ENCODE measurements around the gene ATG7. TPM values are rescaled to one million over a fixed set of nuclear protein-coding genes. Genes with fewer than 3 reads are reported as not detected.

The ATG7 gene
- total RNA-seq, 1 donor from 2014 or later, result 53.5 TPM

DNA sequence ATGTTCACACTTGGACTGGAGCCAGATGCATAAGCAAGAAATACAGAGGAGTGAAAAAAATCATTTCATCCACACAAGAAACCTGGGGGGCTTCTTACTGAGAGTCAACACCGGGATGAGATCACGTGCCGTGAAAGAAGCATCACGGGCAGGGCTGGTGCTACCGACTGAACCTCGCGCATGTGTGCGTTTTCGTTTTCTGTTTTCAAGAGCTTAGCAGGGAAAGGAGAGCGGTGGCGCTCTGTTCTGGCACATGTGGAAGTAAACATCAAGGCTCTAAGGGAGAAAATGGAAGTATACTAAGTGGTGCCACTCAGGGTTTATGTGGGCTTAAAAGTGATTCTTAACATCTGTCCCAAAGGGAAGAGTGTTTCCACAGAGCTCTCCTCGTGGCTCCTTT is 315.6 kb downstream of the ATG7 start:
- H3K4me3 Mint-ChIP-seq, result no peak overlapping the region
- TF ChIP-seq EZH2phosphoT487 (IDR thresholded peaks at IDR 0.05), result no peak
- TF ChIP-seq EZH2 (IDR thresholded peaks at IDR 0.05), result no peak
- TF ChIP-seq CTCF (IDR thresholded peaks at IDR 0.05), result no peak

GRCh38 chr3:11588338-11588737 is 316.1 kb downstream of the ATG7 start:
- H3K27me3 Mint-ChIP-seq (ENCODE audit: insufficient read depth, low read depth), result peaks cover 2% of the 10 kb centered on the region
- H3K79me2 ChIP-seq (ENCODE audit: low read depth), result peaks cover 89% of the 10 kb centered on the region
- peaks cover 49% of the 10 kb centered on the region for H3F3A ChIP-seq (ENCODE audit: low read depth)
- no peaks in the 10 kb centered on the region for H3K27me3 ChIP-seq
- H3K36me3 ChIP-seq, result no peaks in the 10 kb centered on the region
- peaks cover 90% of the 10 kb centered on the region for H3K4me1 Mint-ChIP-seq
- H3K4me3 Mint-ChIP-seq, result no peak overlapping the region
- peaks cover 3% of the 10 kb centered on the region for H3K9me3 Mint-ChIP-seq
- DNase-seq (ENCODE audit: low spot score), result no peak
- peaks cover 60% of the 10 kb centered on the region for H4K20me1 ChIP-seq (ENCODE audit: low read depth)
- H3K4me1 ChIP-seq, result peaks cover 63% of the 10 kb centered on the region
- no peak overlapping the region for H2AFZ ChIP-seq (replicated peaks)
- H3K27ac Mint-ChIP-seq, result peak overlapping the region; percentile 43
- no peaks in the 10 kb centered on the region for H3K9me3 ChIP-seq (ENCODE audit: low read depth)
- no peak overlapping the region for H3K4me3 ChIP-seq
- TF ChIP-seq EZH2phosphoT487 (IDR thresholded peaks at IDR 0.05), result no peak
- no peak for TF ChIP-seq EZH2 (IDR thresholded peaks at IDR 0.05)
- no peak for TF ChIP-seq CTCF (IDR thresholded peaks at IDR 0.05)
- H3K27ac ChIP-seq, result no peak overlapping the region
- peaks cover 39% of the 10 kb centered on the region for H3K36me3 Mint-ChIP-seq
- H3K9ac ChIP-seq, result no peak overlapping the region
- no peak overlapping the region for H3K4me2 ChIP-seq

More for the DNA sequence above, 315.6 kb downstream of the ATG7 start:
- peaks cover 63% of the 10 kb centered on the region for H3K4me1 ChIP-seq
- no peaks in the 10 kb centered on the region for H3K9me3 ChIP-seq (ENCODE audit: low read depth)
- H3K36me3 ChIP-seq, result no peaks in the 10 kb centered on the region
- H3K27ac ChIP-seq, result no peak overlapping the region
- no peak overlapping the region for H3K4me3 ChIP-seq
- DNase-seq (ENCODE audit: low spot score), result no peak
- no peak overlapping the region for H2AFZ ChIP-seq (replicated peaks)
- peaks cover 60% of the 10 kb centered on the region for H4K20me1 ChIP-seq (ENCODE audit: low read depth)
- Mint-ChIP-seq H3K27ac (peak overlapping the region; percentile 70), H3K9me3 (peaks cover 3% of the 10 kb centered on the region), H3K4me1 (peaks cover 90% of the 10 kb centered on the region), H3K36me3 (peaks cover 39% of the 10 kb centered on the region), H3K27me3 (ENCODE audit: insufficient read depth, low read depth) (peaks cover 2% of the 10 kb centered on the region)
- no peak overlapping the region for H3K9ac ChIP-seq
- peaks cover 89% of the 10 kb centered on the region for H3K79me2 ChIP-seq (ENCODE audit: low read depth)
- H3K27me3 ChIP-seq, result no peaks in the 10 kb centered on the region
- H3K4me2 ChIP-seq, result no peak overlapping the region
- peaks cover 49% of the 10 kb centered on the region for H3F3A ChIP-seq (ENCODE audit: low read depth)

DNA sequence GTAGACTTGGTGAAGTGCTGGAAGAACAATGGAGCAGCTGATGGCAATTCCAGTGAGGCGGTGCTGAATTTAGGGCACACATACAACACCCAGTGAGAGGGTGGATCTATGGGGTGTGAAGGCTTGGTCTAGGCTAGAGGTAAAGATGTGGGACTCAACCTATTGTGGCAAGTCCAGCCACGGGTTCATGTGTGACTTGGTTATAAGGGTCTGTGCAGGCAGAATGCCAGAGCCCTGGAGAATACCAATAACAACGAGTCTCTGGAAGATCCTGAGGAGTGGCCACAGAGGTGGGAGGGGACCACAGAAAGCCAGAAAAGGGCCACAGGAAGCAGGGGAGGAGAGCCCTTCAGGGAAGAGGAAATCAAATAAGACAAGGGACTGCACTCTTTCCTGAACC is 316.6 kb downstream of the ATG7 start:
- no peak for DNase-seq (ENCODE audit: low spot score)
- Histone ChIP-seq H3K4me3 (no peak overlapping the region), H3K36me3 (no peaks in the 10 kb centered on the region), H4K20me1 (ENCODE audit: low read depth) (peaks cover 60% of the 10 kb centered on the region), H3F3A (ENCODE audit: low read depth) (peaks cover 49% of the 10 kb centered on the region), H3K4me1 (peaks cover 63% of the 10 kb centered on the region), H2AFZ (replicated peaks) (no peak overlapping the region), H3K4me2 (no peak overlapping the region), H3K27me3 (no peaks in the 10 kb centered on the region), H3K9ac (no peak overlapping the region), H3K79me2 (ENCODE audit: low read depth) (peaks cover 89% of the 10 kb centered on the region), H3K9me3 (ENCODE audit: low read depth) (no peaks in the 10 kb centered on the region), H3K27ac (no peak overlapping the region)
- no peak for TF ChIP-seq CTCF (IDR thresholded peaks at IDR 0.05)
- no peak for TF ChIP-seq EZH2phosphoT487 (IDR thresholded peaks at IDR 0.05)
- no peak for TF ChIP-seq EZH2 (IDR thresholded peaks at IDR 0.05)
- Mint-ChIP-seq H3K27ac (peak overlapping the region; percentile 43), H3K36me3 (peaks cover 39% of the 10 kb centered on the region), H3K4me3 (peak overlapping the region; percentile 33), H3K27me3 (ENCODE audit: insufficient read depth, low read depth) (peaks cover 2% of the 10 kb centered on the region), H3K9me3 (peaks cover 3% of the 10 kb centered on the region), H3K4me1 (peaks cover 90% of the 10 kb centered on the region)

All from neural progenitor cell (in vitro differentiated cells).